K562 (cell line): ENCODE results near the gene MID1IP1. TPM values are rescaled to one million over a fixed set of nuclear protein-coding genes. Genes with fewer than 3 reads are reported as not detected.

Source experiments
- AFF1 ChIP-seq, 2 experiments: fragments of 450-650 bp; IDR thresholded peaks; 2 replicates each; pipeline ENCODE4 v1.6.1; 2018; ENCODE audit warnings: mild to moderate bottlenecking in 2 of 2, low read depth in 1 of 2; ENCODE audit not compliant: partially characterized antibody in 2 of 2
- ARID3B ChIP-seq: fragments of 250-450 bp; sonication (Bioruptor Pico); IDR thresholded peaks from 2 replicates; pipeline ENCODE4 v1.4.0; 2020; ENCODE audit warnings: borderline replicate concordance
- ATF2 ChIP-seq: sonication (generic); formaldehyde crosslinking; IDR thresholded peaks from 2 replicates; pipeline ENCODE4 v1.8.1; 2022; ENCODE audit warnings: missing genetic modification reagents
- CREB1 ChIP-seq, 2 experiments: sonication (generic) in 1 of 2; formaldehyde crosslinking in 1 of 2; IDR thresholded peaks; 2 replicates each; pipeline versions ENCODE4 v1.6.1 to v1.8.0; 2012 to 2022; ENCODE audit warnings: inconsistent platforms in 1 of 2, mild to moderate bottlenecking in 1 of 2, missing genetic modification reagents in 1 of 2, moderate library complexity in 1 of 2
- CXXC5 ChIP-seq: fragments of 250-450 bp; sonication (Bioruptor Pico); IDR thresholded peaks from 2 replicates; pipeline ENCODE4 v1.8.0; 2022; ENCODE audit warnings: inconsistent platforms, mild to moderate bottlenecking, moderate library complexity
- DIDO1 ChIP-seq: fragments of 450-650 bp; IDR thresholded peaks from 2 replicates; pipeline ENCODE4 v1.6.1; 2016; ENCODE audit warnings: low read depth, missing biosample characterization, missing genetic modification characterization
- EZH2 ChIP-seq: IDR thresholded peaks from 2 replicates; pipeline ENCODE4 v1.6.1; 2012; ENCODE audit warnings: low read depth, mild to moderate bottlenecking, inconsistent platforms, low read length, borderline replicate concordance
- HIVEP1 ChIP-seq: fragments of 250-450 bp; sonication (Bioruptor Pico); IDR thresholded peaks from 2 replicates; pipeline ENCODE4 v1.4.0; 2020; ENCODE audit warnings: mild to moderate bottlenecking
- MAFG ChIP-seq: fragments of 450-650 bp; conservative IDR thresholded peaks from 2 replicates; pipeline ENCODE4 v1.6.1; 2016; ENCODE audit warnings: missing genetic modification characterization, missing compliant biosample characterization
- NCOA4 ChIP-seq: fragments of 450-650 bp; IDR thresholded peaks from 2 replicates; pipeline ENCODE4 v1.6.1; 2018; ENCODE audit warnings: mild to moderate bottlenecking; ENCODE audit not compliant: partially characterized antibody
- NR0B1 ChIP-seq: fragments of 450-650 bp; IDR thresholded peaks from one replicate; pipeline ENCODE4 v1.6.1; 2018; ENCODE audit warnings: mild to moderate bottlenecking, moderate library complexity; ENCODE audit not compliant: partially characterized antibody
- NR1H2 ChIP-seq: sonication (generic); formaldehyde crosslinking; IDR thresholded peaks from 2 replicates; pipeline ENCODE4 v1.4.0; 2020; ENCODE audit warnings: mild to moderate bottlenecking, missing genetic modification reagents
- OTX1 ChIP-seq: fragments of 450-650 bp; formaldehyde crosslinking; IDR thresholded peaks from 2 replicates; pipeline ENCODE4 v1.4.0; 2022; ENCODE audit warnings: mild to moderate bottlenecking
- SUPT5H ChIP-seq: fragments of 450-650 bp; IDR thresholded peaks from 2 replicates; pipeline ENCODE4 v1.6.1; 2016
- ZNF3 ChIP-seq: fragments of 250-450 bp; sonication (Bioruptor Pico); IDR thresholded peaks from 2 replicates; pipeline ENCODE4 v1.5.0; 2021; ENCODE audit warnings: mild to moderate bottlenecking, moderate library complexity
- ZNF354B ChIP-seq: fragments of 250-450 bp; sonication (Bioruptor Pico); IDR thresholded peaks from 2 replicates; pipeline ENCODE4 v1.4.0; 2020
- ZNF75A ChIP-seq: fragments of 450-650 bp; formaldehyde crosslinking; IDR thresholded peaks from 2 replicates; pipeline ENCODE4 v1.4.0; 2020; ENCODE audit warnings: mild to moderate bottlenecking
- ZNF79 ChIP-seq: fragments of 250-450 bp; sonication (Bioruptor Pico); IDR thresholded peaks from 2 replicates; pipeline ENCODE4 v1.4.0; 2020; ENCODE audit warnings: low read depth, mild to moderate bottlenecking, moderate library complexity
- polyA plus RNA-seq, 8 experiments: library from polyadenylated mRNA; depleted of rRNA in 4 of 8; stranded (reverse) in 5 of 8; unstranded in 3 of 8; fragments of >200 nt; fragmentation: Nextera tagmentation in 2 of 8; fragmentation: Illumina TruSeq in 1 of 8; extraction: Ambion mirVana in 2 of 8; extraction: Trizol in 1 of 8; gene quantifications; 2 replicates each; pipeline versions ENCODE4 v1.2.1 to v1.2.3, GENCODE V29; 2011 to 2014; ENCODE audit warnings: inconsistent platforms in 1 of 8, missing spikeins in 1 of 8
- total RNA-seq, 7 experiments: library from RNA; depleted of rRNA in 6 of 7; stranded (reverse); fragments of >200 nt in 6 of 7; fragmentation: Illumina TruSeq in 2 of 7; extraction: Trizol in 2 of 7; gene quantifications; 2 replicates each; pipeline versions ENCODE4 v1.2.1 to v1.2.3, GENCODE V29; 2011 to 2021; ENCODE audit warnings: low replicate concordance in 1 of 7

The MID1IP1 gene
- total and polyA plus RNA-seq, 9 of the 15 experiments (the other 6 are each of a cell fraction or from before 2014, with no cell fraction given) = 0.51 to 102 (median 27.5) TPM

- TF ChIP-seq DIDO1 (tag) = no peak
- no peak for TF ChIP-seq EZH2
- TF ChIP-seq HIVEP1 (CRISPR knock-in tag) = no peak
- no peak for TF ChIP-seq ZNF75A
- no peak for TF ChIP-seq ZNF3 (CRISPR knock-in tag)
- no peak for TF ChIP-seq OTX1 (CRISPR knock-in tag)
- TF ChIP-seq NR0B1 = no peak
- peak; percentile 59 for TF ChIP-seq CXXC5
- TF ChIP-seq ATF2 (CRISPR knock-in tag) = no peak
- TF ChIP-seq ZNF79 (CRISPR knock-in tag) = no peak
- no peak for TF ChIP-seq ZNF354B
- TF ChIP-seq SUPT5H = peak; percentile 9
- peak; percentile 18 to 46 for TF ChIP-seq AFF1 (IDR thresholded peaks at IDR 0.05; ENCODE audit: low read depth in 1 of 2, partially characterized antibody in 2 of 2)
- no peak for TF ChIP-seq NR1H2 (CRISPR knock-in tag)
- TF ChIP-seq NCOA4 = no peak
- TF ChIP-seq ARID3B (CRISPR knock-in tag) = no peak
- TF ChIP-seq MAFG (tag) = no peak
- no peak for TF ChIP-seq CREB1 (IDR thresholded peaks at IDR 0.05)
- TF ChIP-seq CREB1 (CRISPR knock-in tag; IDR thresholded peaks at IDR 0.05) = no peak
Measured at GRCh38 chrX:38805432-38806389, 4.5 kb downstream of the MID1IP1 start (continued).
